Ishikawa (cell line): ENCODE data around the gene MRPS34.

Experiments used
- CEBPB ChIP-seq: IDR thresholded peaks from 2 replicates; pipeline ENCODE4 v1.6.1; 2012
- CREB1 ChIP-seq: IDR thresholded peaks from 2 replicates; pipeline ENCODE4 v1.6.1; 2012; ENCODE audit warnings: low read depth
- EGR1 ChIP-seq: IDR thresholded peaks from 2 replicates; pipeline ENCODE4 v1.6.1; 2012
- EP300 ChIP-seq: IDR thresholded peaks from 2 replicates; pipeline ENCODE4 v1.6.1; 2012; ENCODE audit warnings: borderline replicate concordance
- NFIC ChIP-seq: IDR thresholded peaks from 2 replicates; pipeline ENCODE4 v1.6.1; 2012
- TAF1 ChIP-seq: IDR thresholded peaks from 2 replicates; pipeline ENCODE4 v1.6.1; 2012; ENCODE audit warnings: low read depth, mild to moderate bottlenecking
- TCF12 ChIP-seq: IDR thresholded peaks from 2 replicates; pipeline ENCODE4 v1.6.1; 2012; ENCODE audit warnings: low read depth
- YY1 ChIP-seq: IDR thresholded peaks from 2 replicates; pipeline ENCODE4 v1.6.1; 2012; ENCODE audit warnings: low read depth
- ZBTB7A ChIP-seq: IDR thresholded peaks from 2 replicates; pipeline ENCODE4 v1.6.1; 2012; ENCODE audit warnings: low read depth
- TF ChIP-seq, protein P1 (sequence below): IDR thresholded peaks from 2 replicates; pipeline ENCODE4 v1.6.1; 2012
- TF ChIP-seq, protein P2 (sequence below): IDR thresholded peaks from 2 replicates; pipeline ENCODE4 v1.6.1; 2012; ENCODE audit warnings: low read depth, mild to moderate bottlenecking
- TF ChIP-seq, protein P3 (sequence below): IDR thresholded peaks from 2 replicates; pipeline ENCODE4 v1.6.1; 2012

DNA sequence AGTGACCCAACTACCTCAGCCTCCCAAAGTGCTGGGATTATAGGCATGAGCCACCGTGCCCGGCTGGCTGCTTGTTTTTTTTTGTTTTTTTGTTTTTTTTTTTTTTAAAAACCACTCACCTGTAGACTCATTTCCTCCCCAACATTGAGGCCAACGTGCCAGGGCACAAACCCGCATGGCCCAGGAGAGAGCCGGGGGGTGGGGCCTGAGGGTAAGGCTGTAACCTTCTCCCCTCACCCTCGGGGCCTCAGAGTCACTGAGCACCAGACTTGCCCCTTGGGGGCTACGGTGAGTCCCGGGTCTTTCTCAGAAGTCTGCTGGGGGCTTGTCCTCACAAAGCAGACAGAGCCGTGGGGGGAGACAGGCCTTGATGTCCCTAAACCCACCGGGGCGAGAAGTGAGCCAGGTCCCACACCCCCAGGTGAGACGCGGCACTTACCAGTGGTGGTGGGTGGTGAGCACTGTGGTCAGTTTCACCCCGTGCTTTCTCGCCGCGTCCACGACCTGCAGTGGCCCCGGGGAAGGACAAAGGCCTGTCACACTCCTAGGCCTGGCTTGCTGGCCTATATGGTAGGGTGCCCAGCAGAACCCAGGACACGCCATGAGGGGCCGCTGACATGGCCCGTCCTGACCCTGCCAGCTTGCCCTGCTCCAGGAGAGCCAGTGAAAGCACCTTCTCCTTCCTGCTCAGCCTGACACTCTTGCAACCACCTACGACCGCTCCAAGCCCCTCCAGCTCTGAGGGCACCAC lies 49.1 kb upstream of the MRPS34 start:
- TF ChIP-seq, protein P1, sequence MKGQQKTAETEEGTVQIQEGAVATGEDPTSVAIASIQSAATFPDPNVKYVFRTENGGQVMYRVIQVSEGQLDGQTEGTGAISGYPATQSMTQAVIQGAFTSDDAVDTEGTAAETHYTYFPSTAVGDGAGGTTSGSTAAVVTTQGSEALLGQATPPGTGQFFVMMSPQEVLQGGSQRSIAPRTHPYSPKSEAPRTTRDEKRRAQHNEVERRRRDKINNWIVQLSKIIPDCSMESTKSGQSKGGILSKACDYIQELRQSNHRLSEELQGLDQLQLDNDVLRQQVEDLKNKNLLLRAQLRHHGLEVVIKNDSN = no peak
- TF ChIP-seq, protein P2, sequence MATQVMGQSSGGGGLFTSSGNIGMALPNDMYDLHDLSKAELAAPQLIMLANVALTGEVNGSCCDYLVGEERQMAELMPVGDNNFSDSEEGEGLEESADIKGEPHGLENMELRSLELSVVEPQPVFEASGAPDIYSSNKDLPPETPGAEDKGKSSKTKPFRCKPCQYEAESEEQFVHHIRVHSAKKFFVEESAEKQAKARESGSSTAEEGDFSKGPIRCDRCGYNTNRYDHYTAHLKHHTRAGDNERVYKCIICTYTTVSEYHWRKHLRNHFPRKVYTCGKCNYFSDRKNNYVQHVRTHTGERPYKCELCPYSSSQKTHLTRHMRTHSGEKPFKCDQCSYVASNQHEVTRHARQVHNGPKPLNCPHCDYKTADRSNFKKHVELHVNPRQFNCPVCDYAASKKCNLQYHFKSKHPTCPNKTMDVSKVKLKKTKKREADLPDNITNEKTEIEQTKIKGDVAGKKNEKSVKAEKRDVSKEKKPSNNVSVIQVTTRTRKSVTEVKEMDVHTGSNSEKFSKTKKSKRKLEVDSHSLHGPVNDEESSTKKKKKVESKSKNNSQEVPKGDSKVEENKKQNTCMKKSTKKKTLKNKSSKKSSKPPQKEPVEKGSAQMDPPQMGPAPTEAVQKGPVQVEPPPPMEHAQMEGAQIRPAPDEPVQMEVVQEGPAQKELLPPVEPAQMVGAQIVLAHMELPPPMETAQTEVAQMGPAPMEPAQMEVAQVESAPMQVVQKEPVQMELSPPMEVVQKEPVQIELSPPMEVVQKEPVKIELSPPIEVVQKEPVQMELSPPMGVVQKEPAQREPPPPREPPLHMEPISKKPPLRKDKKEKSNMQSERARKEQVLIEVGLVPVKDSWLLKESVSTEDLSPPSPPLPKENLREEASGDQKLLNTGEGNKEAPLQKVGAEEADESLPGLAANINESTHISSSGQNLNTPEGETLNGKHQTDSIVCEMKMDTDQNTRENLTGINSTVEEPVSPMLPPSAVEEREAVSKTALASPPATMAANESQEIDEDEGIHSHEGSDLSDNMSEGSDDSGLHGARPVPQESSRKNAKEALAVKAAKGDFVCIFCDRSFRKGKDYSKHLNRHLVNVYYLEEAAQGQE = no peak
- TF ChIP-seq EGR1 = no peak
- TF ChIP-seq CREB1 = no peak
- no peak for TF ChIP-seq YY1
- no peak for TF ChIP-seq EP300
- no peak for TF ChIP-seq NFIC
- TF ChIP-seq, protein P3, sequence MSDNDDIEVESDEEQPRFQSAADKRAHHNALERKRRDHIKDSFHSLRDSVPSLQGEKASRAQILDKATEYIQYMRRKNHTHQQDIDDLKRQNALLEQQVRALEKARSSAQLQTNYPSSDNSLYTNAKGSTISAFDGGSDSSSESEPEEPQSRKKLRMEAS = no peak
- TF ChIP-seq CEBPB = no peak
- no peak for TF ChIP-seq ZBTB7A
- no peak for TF ChIP-seq TAF1
- no peak for TF ChIP-seq TCF12
